IPS DF 19.7 (cell line): ENCODE data around the gene ULK4.
"Not testable (repeated sequence)": the region's sequence is repeated elsewhere in the genome, so short reads cannot be mapped to it uniquely, and the experiment has no call there.

ENCODE experiments used
- DNase-seq: peaks from one replicate; pipeline ENCODE4 v3.0.0-alpha.2; 2013; ENCODE audit warnings: low read depth, low spot score

Gene ULK4

GRCh38 chr3:41961751-41962679 is at the start of gene ULK4:
TSS of gene ULK4 (minus strand) at chr3:41962103. CDS start at chr3:41954759, 7,344 bp downstream.
- DNase-seq, result peak; percentile 99

- DNase-seq, result no peak
Observed at GRCh38 chr3:42010530-42010929, 48.6 kb upstream of the ULK4 start.

GRCh38 chr3:42009456-42009855 is 47.6 kb upstream of the ULK4 start:
- no peak for DNase-seq

GRCh38 chr3:42007785-42008184 is 45.9 kb upstream of the ULK4 start:
- no peak for DNase-seq

GRCh38 chr3:42005401-42005800 is 43.5 kb upstream of the ULK4 start:
- DNase-seq, result no peak

- no peak for DNase-seq
Observed at GRCh38 chr3:42002790-42003189, 40.9 kb upstream of the ULK4 start.

GRCh38 chr3:42001777-42002176 is 39.9 kb upstream of the ULK4 start:
- DNase-seq, result no peak

GRCh38 chr3:41999909-42000308 is 38.0 kb upstream of the ULK4 start:
- no peak for DNase-seq

GRCh38 chr3:41997702-41998550 is 36.0 kb upstream of the ULK4 start:
- no peak for DNase-seq

GRCh38 chr3:41991437-41991836 is 29.5 kb upstream of the ULK4 start:
- no peak for DNase-seq

- DNase-seq, result no peak
Observed at GRCh38 chr3:41989518-41989917, 27.6 kb upstream of the ULK4 start.

GRCh38 chr3:41987627-41988026 is 25.7 kb upstream of the ULK4 start:
- DNase-seq, result no peak

- no peak for DNase-seq
Observed at GRCh38 chr3:41986561-41986960, 24.7 kb upstream of the ULK4 start.

GRCh38 chr3:41985018-41985417 is 23.1 kb upstream of the ULK4 start:
- no peak for DNase-seq

- not testable (repeated sequence) for DNase-seq
Observed at GRCh38 chr3:41983091-41983490, 21.2 kb upstream of the ULK4 start.

GRCh38 chr3:41977401-41977800 is 15.5 kb upstream of the ULK4 start:
- not testable (repeated sequence) for DNase-seq

- DNase-seq, result no peak
Observed at GRCh38 chr3:41975416-41976103, 13.7 kb upstream of the ULK4 start.

GRCh38 chr3:41974223-41974622 is 12.3 kb upstream of the ULK4 start:
- DNase-seq, result no peak

GRCh38 chr3:41972802-41973201 is 10.9 kb upstream of the ULK4 start:
- no peak for DNase-seq

- peak; percentile 2 for DNase-seq
Observed at GRCh38 chr3:41966206-41966605, 4.3 kb upstream of the ULK4 start.

- DNase-seq, result no peak
Observed at GRCh38 chr3:41963823-41964222, 1.9 kb upstream of the ULK4 start.
